ENCODE measurements around the gene WDR26.

The WDR26 gene

GRCh38 chr1:224438989-224439388 is 4.4 kb upstream of the WDR26 start:
- Histone ChIP-seq H3K4me3 (ENCODE audit: low read depth, low read length) (no peak overlapping the region), H3K36me3 (no peaks in the 10 kb centered on the region), H3K4me1 (no peaks in the 10 kb centered on the region; the same call in 1 of the 2 replicates), H3K27me3 (no peaks in the 10 kb centered on the region), H3K9me3 (no peaks in the 10 kb centered on the region)
- no peak for TF ChIP-seq CTCF (IDR thresholded peaks at IDR 0.05; ENCODE audit: low read depth, low read length)
- DNase-seq, result no peak

GRCh38 chr1:224435999-224436398 is 1.4 kb upstream of the WDR26 start:
- no peak for DNase-seq
- no peaks in the 10 kb centered on the region; the same call in 1 of the 2 replicates for H3K4me1 ChIP-seq
- no peak for TF ChIP-seq CTCF (IDR thresholded peaks at IDR 0.05; ENCODE audit: low read depth, low read length)

GRCh38 chr1:224435318-224435763 is 744 bp upstream of the WDR26 start:
- H3K9me3 ChIP-seq, result no peaks in the 10 kb centered on the region
- no peaks in the 10 kb centered on the region; the same call in 1 of the 2 replicates for H3K4me1 ChIP-seq
- no peak for DNase-seq
- no peak for TF ChIP-seq CTCF (IDR thresholded peaks at IDR 0.05; ENCODE audit: low read depth, low read length)
- H3K27me3 ChIP-seq, result no peaks in the 10 kb centered on the region
- peak overlapping the region; percentile 90 for H3K4me3 ChIP-seq (ENCODE audit: low read depth, low read length)
- H3K36me3 ChIP-seq, result no peaks in the 10 kb centered on the region

More at GRCh38 chr1:224435999-224436398, 1.4 kb upstream of the WDR26 start:
- Histone ChIP-seq H3K36me3 (no peaks in the 10 kb centered on the region), H3K27me3 (no peaks in the 10 kb centered on the region), H3K4me3 (ENCODE audit: low read depth, low read length) (no peak overlapping the region), H3K9me3 (no peaks in the 10 kb centered on the region)

GRCh38 chr1:224433701-224434672 is 610 bp downstream of the WDR26 start:
- peak; percentile 37 for DNase-seq
- no peaks in the 10 kb centered on the region; the same call in 1 of the 2 replicates for H3K4me1 ChIP-seq
- TF ChIP-seq CTCF (IDR thresholded peaks at IDR 0.05; ENCODE audit: low read depth, low read length), result no peak
- no peaks in the 10 kb centered on the region for H3K27me3 ChIP-seq
- H3K9me3 ChIP-seq, result no peaks in the 10 kb centered on the region
- H3K4me3 ChIP-seq (ENCODE audit: low read depth, low read length), result peak overlapping the region; percentile 90
- H3K36me3 ChIP-seq, result peaks cover 6% of the 10 kb centered on the region; the same call in 1 of the 2 replicates

GRCh38 chr1:224433041-224433691 is 1.4 kb downstream of the WDR26 start:
- no peak for TF ChIP-seq CTCF (IDR thresholded peaks at IDR 0.05; ENCODE audit: low read depth, low read length)
- Histone ChIP-seq H3K27me3 (no peaks in the 10 kb centered on the region), H3K9me3 (no peaks in the 10 kb centered on the region), H3K36me3 (peaks cover 6% of the 10 kb centered on the region; the same call in 1 of the 2 replicates), H3K4me3 (ENCODE audit: low read depth, low read length) (peak overlapping the region; percentile 90), H3K4me1 (no peaks in the 10 kb centered on the region; the same call in 1 of the 2 replicates)
- peak; percentile 22 for DNase-seq
